Stimulated activated CD8-positive, alpha-beta memory T cell treated with anti-CD3 and anti-CD28 coated beads, Interleukin-7, amount 100 ng/mL, for 1 hour (primary cell): ENCODE measurements around the gene OAS1.
"Not testable (repeated sequence)": the region's sequence is repeated elsewhere in the genome, so short reads cannot be mapped to it uniquely, and the experiment has no call there.

Experiments
- DNase-seq, 2 donors: peaks; one replicate each; pipeline ENCODE4 v3.0.0-alpha.2; 2020; ENCODE audit warnings: low read depth in 2 of 2

OAS1 gene

GRCh38 chr12:112936927-112937326 lies 30.2 kb downstream of the OAS1 start:
- no peak for DNase-seq

GRCh38 chr12:112937741-112938719 lies 31.3 kb downstream of the OAS1 start, which contains the start of gene OAS3:
TSS of gene OAS3 (plus strand) at chr12:112938474. CDS start at chr12:112938531, 57 bp downstream.
- DNase-seq: peak; percentile 40 to 53

GRCh38 chr12:112938751-112939150 lies 32.0 kb downstream of the OAS1 start:
- no peak for DNase-seq

GRCh38 chr12:112939761-112940381 lies 33.1 kb downstream of the OAS1 start:
- DNase-seq: no peak

- no peak for DNase-seq
Measured at GRCh38 chr12:112941528-112942335, 35.0 kb downstream of the OAS1 start.

GRCh38 chr12:112942572-112942971 lies 35.8 kb downstream of the OAS1 start:
- no peak for DNase-seq

- no peak for DNase-seq
Measured at GRCh38 chr12:112944024-112944690, 37.4 kb downstream of the OAS1 start.

- DNase-seq: no peak
Measured at GRCh38 chr12:112945515-112945914, 38.8 kb downstream of the OAS1 start.

- no peak for DNase-seq
Measured at GRCh38 chr12:112946236-112947000, 39.7 kb downstream of the OAS1 start.

GRCh38 chr12:112947314-112947713 lies 40.6 kb downstream of the OAS1 start:
- DNase-seq: no peak

- DNase-seq: no peak
Measured at GRCh38 chr12:112947761-112948160, 41.0 kb downstream of the OAS1 start.

- no peak for DNase-seq
Measured at GRCh38 chr12:112948806-112949205, 42.0 kb downstream of the OAS1 start.

GRCh38 chr12:112950701-112951100 lies 43.9 kb downstream of the OAS1 start:
- DNase-seq: no peak

GRCh38 chr12:112957125-112957524 lies 50.4 kb downstream of the OAS1 start:
- DNase-seq: not testable (repeated sequence)

- no peak for DNase-seq
Measured at GRCh38 chr12:112961074-112961473, 54.3 kb downstream of the OAS1 start.

- no peak for DNase-seq
Measured at GRCh38 chr12:112961536-112961935, 54.8 kb downstream of the OAS1 start.

- no peak for DNase-seq
Measured at GRCh38 chr12:112962561-112962960, 55.8 kb downstream of the OAS1 start.

GRCh38 chr12:112963227-112963861 lies 56.6 kb downstream of the OAS1 start:
- no peak for DNase-seq

GRCh38 chr12:112964067-112964670 lies 57.4 kb downstream of the OAS1 start:
- DNase-seq: no peak

- DNase-seq: no peak
Measured at GRCh38 chr12:112964915-112965314, 58.2 kb downstream of the OAS1 start.
